Colonic mucosa (tissue), 4 donors: ENCODE results near the gene HIVEP1. TPM values are rescaled to one million over a fixed set of nuclear protein-coding genes. Genes with fewer than 3 reads are reported as not detected.

Experiments used
- DNase-seq: peaks from one replicate; pipeline ENCODE4 v3.0.0-alpha.2; 2020
- H3K27ac ChIP-seq: fragments of 200-600 bp; one replicate; pipeline ENCODE4 v1.8.0; 2021
- H3K27me3 ChIP-seq: fragments of 200-600 bp; one replicate; pipeline ENCODE4 v1.8.0; 2021
- H3K36me3 ChIP-seq: fragments of 200-600 bp; one replicate; pipeline ENCODE4 v1.8.0; 2021
- H3K4me1 ChIP-seq: fragments of 200-600 bp; one replicate; pipeline ENCODE4 v1.8.0; 2021; ENCODE audit warnings: mild to moderate bottlenecking
- H3K4me3 ChIP-seq: fragments of 200-600 bp; one replicate; pipeline ENCODE4 v1.8.0; 2021
- H3K9ac ChIP-seq, 2 donors: one replicate each; pipeline ENCODE4 v1.7.0; 2013; ENCODE audit warnings: control low read depth in 2 of 2, low read depth in 2 of 2, low read length in 2 of 2
- H3K9me3 ChIP-seq: fragments of 200-600 bp; one replicate; pipeline ENCODE4 v1.8.0; 2021
- intact Hi-C: fragments of 100-400 bp; cut with DNase I; formaldehyde crosslinking; loops from one replicate; pipeline ENCODE4 v1.14.1; 2022
- total RNA-seq, 2 donors: library from RNA; stranded (reverse); fragmentation: NEBNext Ultra II Directional in 1 of 2; extraction: Animal tissue kit (Norgen Biotek cat#: 25700) in 1 of 2; gene quantifications; one replicate each; pipeline ENCODE4 v1.2.1, GENCODE V29; 2021
- TF ChIP-seq, protein P1 (sequence below): fragments of 200-600 bp; IDR thresholded peaks from one replicate; pipeline ENCODE4 v1.8.0; 2022; ENCODE audit warnings: antibody characterized with exemption, mild to moderate bottlenecking
- donor health status: healthy.
- donor health status: DM: no; HTN: no; CAD: no.
- donor health status: DM: no; HTN: no; CAD: no.

Gene HIVEP1
- total RNA-seq, 2 donors from 2014 or later = 22.2 to 27.9 TPM

DNA sequence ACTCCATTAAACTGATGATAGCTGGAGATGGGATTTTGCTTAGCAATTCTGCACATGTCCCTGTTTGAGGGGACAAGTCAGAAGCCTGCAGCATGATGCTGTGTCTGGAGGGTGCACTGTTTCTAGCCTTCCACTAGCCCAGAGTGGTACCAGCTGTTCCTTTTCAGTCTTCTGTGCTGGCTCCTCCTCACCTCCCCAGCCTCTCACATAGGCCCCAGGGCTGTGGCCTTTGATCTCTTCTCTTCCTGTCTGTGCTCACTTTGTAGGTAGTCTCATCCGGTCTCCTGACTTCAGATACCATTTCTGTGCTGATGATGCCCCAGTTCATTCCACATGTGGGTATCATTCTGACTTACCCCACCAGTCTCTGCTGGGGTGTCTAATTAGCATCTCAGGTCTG lies 126.3 kb downstream of the HIVEP1 start:
- Histone ChIP-seq H3K4me3 (no peak overlapping the region), H3K27me3 (no peaks in the 10 kb centered on the region), H3K36me3 (peaks cover 8% of the 10 kb centered on the region), H3K27ac (no peak overlapping the region), H3K9ac (no peak overlapping the region), H3K4me1 (no peaks in the 10 kb centered on the region), H3K9me3 (no peaks in the 10 kb centered on the region)
- intact Hi-C loops = no loop called here
- TF ChIP-seq, protein P1, sequence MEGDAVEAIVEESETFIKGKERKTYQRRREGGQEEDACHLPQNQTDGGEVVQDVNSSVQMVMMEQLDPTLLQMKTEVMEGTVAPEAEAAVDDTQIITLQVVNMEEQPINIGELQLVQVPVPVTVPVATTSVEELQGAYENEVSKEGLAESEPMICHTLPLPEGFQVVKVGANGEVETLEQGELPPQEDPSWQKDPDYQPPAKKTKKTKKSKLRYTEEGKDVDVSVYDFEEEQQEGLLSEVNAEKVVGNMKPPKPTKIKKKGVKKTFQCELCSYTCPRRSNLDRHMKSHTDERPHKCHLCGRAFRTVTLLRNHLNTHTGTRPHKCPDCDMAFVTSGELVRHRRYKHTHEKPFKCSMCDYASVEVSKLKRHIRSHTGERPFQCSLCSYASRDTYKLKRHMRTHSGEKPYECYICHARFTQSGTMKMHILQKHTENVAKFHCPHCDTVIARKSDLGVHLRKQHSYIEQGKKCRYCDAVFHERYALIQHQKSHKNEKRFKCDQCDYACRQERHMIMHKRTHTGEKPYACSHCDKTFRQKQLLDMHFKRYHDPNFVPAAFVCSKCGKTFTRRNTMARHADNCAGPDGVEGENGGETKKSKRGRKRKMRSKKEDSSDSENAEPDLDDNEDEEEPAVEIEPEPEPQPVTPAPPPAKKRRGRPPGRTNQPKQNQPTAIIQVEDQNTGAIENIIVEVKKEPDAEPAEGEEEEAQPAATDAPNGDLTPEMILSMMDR = no peak
- DNase-seq = no peak

DNA sequence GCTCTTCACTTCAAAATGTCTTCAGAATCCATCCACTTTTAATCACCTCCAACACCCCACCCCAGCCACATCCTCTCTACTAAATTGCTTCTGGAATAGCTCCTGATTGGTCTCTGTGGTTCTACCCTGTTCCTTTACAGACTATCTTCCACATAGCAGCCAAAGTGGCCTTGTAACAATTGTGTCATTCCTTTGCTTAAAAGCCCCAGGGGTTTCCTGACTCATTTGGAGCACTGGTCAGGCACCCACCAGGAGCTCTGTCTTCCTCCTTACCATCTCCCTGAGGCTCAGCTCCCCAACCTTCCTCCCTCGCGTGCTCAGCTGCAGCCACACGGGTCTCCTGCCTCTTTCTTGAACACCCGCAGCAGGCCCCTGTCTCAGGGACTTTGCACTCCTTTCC lies 126.8 kb downstream of the HIVEP1 start:
- no peaks in the 10 kb centered on the region for H3K27me3 ChIP-seq
- no peak overlapping the region for H3K4me3 ChIP-seq
- H3K4me1 ChIP-seq = no peaks in the 10 kb centered on the region
- H3K36me3 ChIP-seq = peaks cover 8% of the 10 kb centered on the region
- intact Hi-C loops = no loop called here
- H3K9me3 ChIP-seq = no peaks in the 10 kb centered on the region
- no peak overlapping the region for H3K9ac ChIP-seq
- H3K27ac ChIP-seq = no peak overlapping the region
- TF ChIP-seq, protein P1 = no peak
- DNase-seq = no peak

DNA sequence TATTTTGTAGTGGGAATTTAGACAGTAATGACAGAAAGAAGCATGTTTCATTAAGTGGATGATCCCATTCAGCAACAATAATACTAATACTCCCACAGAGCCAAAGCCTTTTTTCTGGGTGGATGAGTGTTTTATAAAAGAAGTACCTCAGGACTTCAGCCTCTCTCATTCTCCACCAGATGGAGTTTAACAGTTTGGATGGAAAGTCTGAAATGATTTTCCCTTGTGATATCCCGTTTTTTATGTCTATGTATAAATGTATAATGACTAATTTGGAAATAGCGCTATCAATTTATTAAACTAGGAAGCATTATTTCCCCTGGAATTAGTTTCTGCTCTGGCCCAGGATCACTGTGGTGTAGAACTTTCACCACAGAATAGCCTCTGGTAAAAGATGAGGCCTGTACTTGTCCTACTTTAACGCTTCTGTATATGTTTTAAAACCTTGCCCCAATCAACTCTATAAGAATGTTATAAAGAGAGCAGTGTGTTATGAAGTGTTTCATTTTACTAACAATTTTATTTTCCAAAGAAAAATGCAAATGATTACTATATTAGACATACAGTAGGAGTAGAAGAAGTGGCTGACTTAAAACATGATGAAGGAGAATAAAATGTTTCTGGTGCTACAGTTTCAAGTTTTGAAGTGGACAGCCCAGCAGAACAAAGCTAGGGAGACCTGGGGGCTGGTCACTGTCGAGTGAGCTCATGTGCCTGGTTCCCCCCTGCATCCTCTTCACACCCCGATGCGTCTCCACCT lies 135.6 kb downstream of the HIVEP1 start:
- no peak overlapping the region for H3K9ac ChIP-seq
- TF ChIP-seq, protein P1 = no peak

GRCh38 chr6:12148317-12148801 lies 136.2 kb downstream of the HIVEP1 start:
- no peaks in the 10 kb centered on the region for H3K9me3 ChIP-seq
- TF ChIP-seq, protein P1 = no peak
- intact Hi-C loops = no loop called here
- H3K4me1 ChIP-seq = no peaks in the 10 kb centered on the region
- no peak overlapping the region for H3K9ac ChIP-seq
- no peaks in the 10 kb centered on the region for H3K27me3 ChIP-seq
- no peak overlapping the region for H3K27ac ChIP-seq
- H3K36me3 ChIP-seq = no peaks in the 10 kb centered on the region
- no peak for DNase-seq
- no peak overlapping the region for H3K4me3 ChIP-seq

More for the DNA sequence above, 135.6 kb downstream of the HIVEP1 start:
- no peak for DNase-seq
- Histone ChIP-seq H3K9me3 (no peaks in the 10 kb centered on the region), H3K27ac (no peak overlapping the region), H3K4me3 (no peak overlapping the region), H3K27me3 (no peaks in the 10 kb centered on the region), H3K4me1 (no peaks in the 10 kb centered on the region), H3K36me3 (no peaks in the 10 kb centered on the region)
- intact Hi-C loops = no loop called here

DNA sequence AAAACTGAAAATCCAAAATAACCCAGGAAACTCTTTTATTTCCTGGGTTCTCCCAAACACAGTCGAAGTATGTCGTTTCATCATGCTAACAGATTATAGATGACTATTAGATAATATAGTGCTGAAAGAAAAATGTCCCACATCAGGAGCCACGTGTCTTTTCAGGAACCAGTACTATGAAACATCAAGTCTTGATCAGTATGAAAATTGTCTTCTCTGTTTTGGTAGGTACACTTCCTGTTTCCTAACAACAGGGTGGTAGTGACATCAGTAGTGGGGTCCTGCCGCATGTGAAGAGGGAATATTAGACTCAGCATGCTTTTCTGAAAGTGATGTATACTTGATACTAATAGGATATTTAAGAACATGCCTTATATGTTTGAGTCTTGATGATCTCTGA lies 136.7 kb downstream of the HIVEP1 start:
- H3K36me3 ChIP-seq = no peaks in the 10 kb centered on the region
- H3K27me3 ChIP-seq = no peaks in the 10 kb centered on the region
- DNase-seq = no peak
- H3K4me3 ChIP-seq = no peak overlapping the region
- no peak overlapping the region for H3K27ac ChIP-seq
- H3K9me3 ChIP-seq = no peaks in the 10 kb centered on the region
- TF ChIP-seq, protein P1 = no peak
- H3K9ac ChIP-seq = no peak overlapping the region
- H3K4me1 ChIP-seq = no peaks in the 10 kb centered on the region
- intact Hi-C loops = no loop called here
